Neural crest cell (in vitro differentiated cells): ENCODE results near the gene RGL4. TPM values are rescaled to one million over a fixed set of nuclear protein-coding genes. Genes with fewer than 3 reads are reported as not detected.
"Not testable (repeated sequence)": the region's sequence is repeated elsewhere in the genome, so short reads cannot be mapped to it uniquely, and the experiment has no call there.

Experiments
- DNase-seq: peaks from one replicate; pipeline ENCODE4 v3.0.0; 2021; ENCODE audit warnings: low read depth, mixed read lengths, low spot score
- H3K27ac Mint-ChIP-seq: one replicate; pipeline ENCODE4 v1.8.0; 2021; ENCODE audit warnings: mild to moderate bottlenecking, mixed read lengths; ENCODE audit not compliant: unreplicated experiment
- H3K27me3 Mint-ChIP-seq: 2 replicates; pipeline ENCODE4 v1.8.0; 2021; ENCODE audit warnings: low read depth, mild to moderate bottlenecking, mixed read lengths
- H3K36me3 Mint-ChIP-seq: 2 replicates; pipeline ENCODE4 v1.8.0; 2021; ENCODE audit warnings: low read depth, mild to moderate bottlenecking, mixed read lengths
- H3K4me1 Mint-ChIP-seq: 2 replicates; pipeline ENCODE4 v1.8.0; 2021; ENCODE audit warnings: mixed read lengths
- H3K4me3 Mint-ChIP-seq: one replicate; pipeline ENCODE4 v1.8.0; 2021; ENCODE audit warnings: mild to moderate bottlenecking, mixed read lengths
- H3K9me3 Mint-ChIP-seq: 2 replicates; pipeline ENCODE4 v1.8.0; 2021; ENCODE audit warnings: mixed read lengths
- CTCF ChIP-seq: fragments of 200-600 bp; sonication (generic); conservative IDR thresholded peaks from 2 replicates; pipeline ENCODE4 v1.5.0; 2021; ENCODE audit warnings: antibody characterized with exemption, mild to moderate bottlenecking
- total RNA-seq: library from RNA; stranded (reverse); gene quantifications from 2 replicates; pipeline ENCODE4 v1.2.1, GENCODE V29; 2021

Gene RGL4
- total RNA-seq, 1 donor from 2014 or later, result not detected

GRCh38 chr22:23720855-23721254, 30.0 kb downstream of the RGL4 start:
- no peak for DNase-seq
- TF ChIP-seq CTCF, result no peak
- H3K27ac Mint-ChIP-seq, result no peak overlapping the region
- H3K9me3 Mint-ChIP-seq, result no peaks in the 10 kb centered on the region
- H3K36me3 Mint-ChIP-seq, result no peaks in the 10 kb centered on the region
- peaks cover 6% of the 10 kb centered on the region for H3K4me1 Mint-ChIP-seq
- H3K4me3 Mint-ChIP-seq, result no peak overlapping the region
- no peaks in the 10 kb centered on the region for H3K27me3 Mint-ChIP-seq

GRCh38 chr22:23722160-23722559, 31.3 kb downstream of the RGL4 start:
- peaks cover 5% of the 10 kb centered on the region for H3K4me1 Mint-ChIP-seq
- no peaks in the 10 kb centered on the region for H3K9me3 Mint-ChIP-seq
- no peak overlapping the region for H3K4me3 Mint-ChIP-seq
- H3K27me3 Mint-ChIP-seq, result no peaks in the 10 kb centered on the region
- H3K27ac Mint-ChIP-seq, result no peak overlapping the region
- no peak for DNase-seq
- no peak for TF ChIP-seq CTCF
- no peaks in the 10 kb centered on the region for H3K36me3 Mint-ChIP-seq

- no peaks in the 10 kb centered on the region for H3K9me3 Mint-ChIP-seq
- no peaks in the 10 kb centered on the region for H3K36me3 Mint-ChIP-seq
- TF ChIP-seq CTCF, result no peak
- H3K27me3 Mint-ChIP-seq, result no peaks in the 10 kb centered on the region
- H3K27ac Mint-ChIP-seq, result no peak overlapping the region
- no peaks in the 10 kb centered on the region for H3K4me1 Mint-ChIP-seq
- no peak overlapping the region for H3K4me3 Mint-ChIP-seq
- no peak for DNase-seq
These were observed 31.9 kb downstream of the RGL4 start for GRCh38 chr22:23722724-23723123.

GRCh38 chr22:23728108-23728507, 37.3 kb downstream of the RGL4 start:
- H3K27ac Mint-ChIP-seq, DNase-seq, H3K4me3 Mint-ChIP-seq: not testable (repeated sequence)

GRCh38 chr22:23737696-23738095, 46.9 kb downstream of the RGL4 start:
- H3K27me3 Mint-ChIP-seq, result no peaks in the 10 kb centered on the region
- H3K36me3 Mint-ChIP-seq, result no peaks in the 10 kb centered on the region
- peaks cover 4% of the 10 kb centered on the region for H3K4me1 Mint-ChIP-seq
- no peak overlapping the region for H3K27ac Mint-ChIP-seq
- no peak for TF ChIP-seq CTCF
- no peak for DNase-seq
- no peak overlapping the region for H3K4me3 Mint-ChIP-seq
- no peaks in the 10 kb centered on the region for H3K9me3 Mint-ChIP-seq

More at GRCh38 chr22:23728108-23728507, 37.3 kb downstream of the RGL4 start:
- H3K36me3 Mint-ChIP-seq, H3K9me3 Mint-ChIP-seq, H3K4me1 Mint-ChIP-seq, H3K27me3 Mint-ChIP-seq: not testable (repeated sequence)

- Mint-ChIP-seq H3K27me3 (no peaks in the 10 kb centered on the region), H3K27ac (no peak overlapping the region), H3K4me1 (peaks cover 4% of the 10 kb centered on the region), H3K36me3 (peaks cover 18% of the 10 kb centered on the region), H3K4me3 (no peak overlapping the region), H3K9me3 (no peaks in the 10 kb centered on the region)
- no peak for TF ChIP-seq CTCF
- no peak for DNase-seq
These were observed 51.9 kb downstream of the RGL4 start for GRCh38 chr22:23742505-23743264.
